Anterior cingulate cortex (tissue), 58 donors: ENCODE measurements around the gene PAWR.
"Not testable (repeated sequence)": the region's sequence is repeated elsewhere in the genome, so short reads cannot be mapped to it uniquely, and the experiment has no call there.

Experiments used
- DNase-seq, 58 donors: peaks; one replicate each; lab custom pipeline; 2025; lab: John Stamatoyannopoulos, UW

The PAWR gene

DNA sequence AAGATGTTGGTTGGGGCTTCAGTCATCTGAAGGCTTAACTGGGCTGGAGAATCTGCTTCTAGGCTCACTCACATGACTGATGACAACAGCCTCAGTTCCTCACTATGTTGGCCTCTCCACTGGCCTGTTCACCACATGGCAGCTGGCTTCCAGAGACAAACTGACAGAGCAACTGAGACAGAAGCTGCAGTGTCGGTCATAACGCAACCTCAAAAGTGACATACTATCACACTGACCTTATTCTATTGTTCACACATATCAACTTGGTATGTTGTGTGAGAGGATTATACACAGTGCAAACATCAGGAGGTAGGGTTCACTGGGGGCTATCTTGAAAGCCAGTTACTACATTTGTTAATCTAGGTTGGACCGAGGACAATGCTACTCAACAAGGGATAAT is 92.9 kb downstream of the PAWR start:
- DNase-seq: no peak

DNA sequence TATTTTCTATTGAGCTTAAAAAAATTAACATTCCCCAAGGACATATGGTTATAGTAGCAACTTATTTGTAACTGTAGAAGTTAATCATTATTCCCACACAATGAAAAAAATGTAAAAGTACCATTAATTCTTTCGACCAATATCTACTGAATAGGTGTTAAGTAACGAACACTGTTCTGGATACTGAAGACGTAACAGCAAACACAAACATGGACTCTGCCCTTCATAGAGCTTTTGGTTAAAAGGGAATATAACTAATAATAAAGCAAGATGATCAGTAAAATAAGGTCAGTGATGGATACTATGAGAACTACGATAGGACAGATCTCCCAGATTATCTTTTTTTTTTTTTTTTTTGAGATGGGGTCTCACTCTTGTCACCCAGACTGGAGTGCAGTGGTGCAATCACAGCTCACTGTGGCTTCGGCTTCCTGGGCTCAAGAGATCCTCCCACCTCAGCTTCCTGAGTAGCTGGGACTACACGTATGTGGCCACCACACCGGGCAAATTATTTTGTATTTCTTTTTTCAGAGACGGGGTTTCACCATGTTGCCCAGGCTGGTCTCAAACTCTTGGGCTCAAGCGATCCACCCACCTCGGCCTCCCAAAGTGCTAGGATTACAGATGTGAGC is 93.9 kb downstream of the PAWR start:
- DNase-seq: no peak

GRCh38 chr12:79595273-79595672 is 95.5 kb downstream of the PAWR start:
- no peak for DNase-seq

GRCh38 chr12:79592865-79593264 is 97.9 kb downstream of the PAWR start:
- no peak for DNase-seq

GRCh38 chr12:79591988-79592387 is 98.8 kb downstream of the PAWR start:
- DNase-seq: no peak

DNA sequence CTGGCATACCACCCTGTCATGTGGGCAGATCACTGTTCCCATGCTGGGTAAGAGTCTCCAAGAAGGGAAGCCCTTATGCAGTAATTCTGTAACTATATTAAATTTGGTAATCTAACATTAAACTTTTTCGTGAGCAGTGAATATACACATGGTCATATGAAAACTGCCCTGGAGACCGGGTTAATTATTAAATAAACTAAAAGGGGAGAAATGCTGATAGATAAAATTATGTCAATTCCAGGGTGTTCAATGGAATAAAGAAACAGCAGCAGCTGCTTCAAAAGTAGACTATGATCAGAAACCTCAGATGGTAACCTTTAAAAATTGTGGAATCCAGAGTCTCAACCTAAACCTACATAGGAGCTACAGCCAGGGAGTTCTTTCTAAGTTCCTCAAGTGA is 100.0 kb downstream of the PAWR start:
- no peak for DNase-seq

DNA sequence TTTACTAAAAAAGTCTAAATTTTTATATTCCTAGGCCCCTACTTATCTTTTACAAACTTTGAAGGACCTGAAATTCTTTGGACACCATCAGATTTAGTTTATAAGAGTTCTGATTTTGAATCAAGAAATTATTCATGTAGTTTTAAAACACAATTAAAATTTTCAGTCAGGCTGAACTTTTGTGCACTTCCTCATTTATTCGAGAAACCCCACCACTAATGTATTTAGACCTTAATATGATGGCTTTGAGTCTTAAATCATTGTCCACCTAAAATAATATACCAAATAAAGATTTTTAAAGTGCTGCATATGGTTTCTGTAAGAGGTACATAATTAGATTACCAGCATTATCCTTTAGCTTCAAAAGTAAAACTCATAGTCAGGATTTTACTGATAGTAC is 103.4 kb downstream of the PAWR start:
- no peak for DNase-seq

DNA sequence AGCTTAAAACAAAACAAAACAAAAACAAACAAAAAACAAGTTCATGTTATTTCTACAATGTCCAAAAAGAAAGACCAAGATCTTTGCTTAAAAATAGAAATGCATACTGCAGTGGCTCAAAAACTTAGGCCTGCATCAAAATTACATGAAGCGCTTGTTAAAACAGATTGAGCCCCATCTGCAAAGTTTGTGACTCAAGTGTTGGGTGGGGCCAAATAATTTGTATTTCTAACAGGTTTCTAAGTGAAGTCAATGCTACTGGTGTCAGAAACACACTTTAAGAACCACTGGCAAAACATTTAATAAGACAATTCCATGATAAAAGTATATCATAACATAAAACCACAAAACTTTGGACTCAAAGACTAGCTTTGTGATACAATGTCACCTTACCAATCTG is 105.6 kb downstream of the PAWR start:
- no peak for DNase-seq

GRCh38 chr12:79573820-79574219 is 116.9 kb downstream of the PAWR start:
- no peak for DNase-seq

- DNase-seq: no peak
Measured at GRCh38 chr12:79569679-79570078, 121.1 kb downstream of the PAWR start.

- DNase-seq: no peak
Measured at GRCh38 chr12:79567175-79567563, 123.6 kb downstream of the PAWR start.

DNA sequence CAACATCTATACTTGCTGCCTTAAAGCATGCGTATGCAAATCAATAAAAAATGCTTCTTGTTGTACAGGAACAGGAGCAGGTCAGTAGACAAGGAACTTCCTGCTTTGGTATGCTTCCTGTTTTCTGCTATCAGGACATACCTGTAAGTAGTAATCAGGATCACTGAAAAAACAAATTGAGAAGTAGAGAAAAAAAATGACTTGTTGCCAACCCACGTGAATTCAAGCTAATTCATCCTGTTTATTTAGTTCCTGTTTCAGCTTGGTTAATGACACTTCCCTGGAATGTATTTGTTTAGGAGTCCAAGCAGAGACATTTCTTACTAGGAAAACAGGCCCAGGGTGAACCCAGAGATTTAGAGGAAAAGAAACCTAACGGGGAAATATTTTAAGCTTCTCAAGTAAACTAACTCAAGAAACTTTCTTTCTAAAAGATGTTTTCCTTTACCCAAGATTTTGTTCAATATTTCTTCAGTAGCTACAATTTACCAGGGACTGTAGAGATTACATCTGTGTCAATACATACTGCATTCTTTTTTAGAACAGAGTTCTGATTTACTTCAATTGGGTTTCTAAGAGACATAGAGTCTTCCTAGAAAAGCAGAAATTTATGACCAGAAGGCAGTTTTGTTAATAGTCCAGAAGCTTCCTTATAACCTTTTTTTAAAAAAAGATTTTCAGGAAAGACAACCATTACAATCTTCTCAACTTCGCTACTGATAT is 124.2 kb downstream of the PAWR start:
- no peak for DNase-seq

DNA sequence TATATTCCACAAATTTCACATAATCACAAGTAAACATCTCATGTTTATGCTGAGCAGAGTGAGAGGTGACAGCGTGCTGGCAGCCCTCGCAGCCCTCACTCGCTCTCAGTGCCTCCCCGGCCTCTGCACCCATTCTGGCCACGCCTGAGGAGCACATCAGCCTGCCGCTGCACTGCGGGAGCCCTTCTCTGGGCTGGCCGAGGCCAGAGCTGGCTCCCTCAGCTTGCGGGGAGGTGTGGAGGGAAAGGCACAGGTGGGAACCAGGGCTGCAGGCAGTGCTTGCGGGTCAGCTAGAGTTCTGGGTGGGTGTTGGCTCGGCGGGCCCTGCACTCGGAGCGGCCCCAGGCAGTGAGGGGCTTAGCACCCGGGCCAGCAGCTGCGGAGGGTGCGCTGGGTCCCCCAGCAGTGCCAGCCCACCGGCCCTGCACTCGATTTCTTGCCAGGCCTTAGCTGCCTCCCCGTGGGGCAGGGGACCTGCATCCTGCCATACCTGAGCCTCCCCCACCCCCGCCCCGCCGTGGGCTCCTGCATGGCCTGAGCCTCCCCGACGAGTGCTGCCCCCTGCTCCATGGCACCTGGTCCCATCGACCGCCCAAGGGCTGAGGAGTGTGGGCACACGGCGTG is 125.9 kb downstream of the PAWR start:
- not testable (repeated sequence) for DNase-seq

DNA sequence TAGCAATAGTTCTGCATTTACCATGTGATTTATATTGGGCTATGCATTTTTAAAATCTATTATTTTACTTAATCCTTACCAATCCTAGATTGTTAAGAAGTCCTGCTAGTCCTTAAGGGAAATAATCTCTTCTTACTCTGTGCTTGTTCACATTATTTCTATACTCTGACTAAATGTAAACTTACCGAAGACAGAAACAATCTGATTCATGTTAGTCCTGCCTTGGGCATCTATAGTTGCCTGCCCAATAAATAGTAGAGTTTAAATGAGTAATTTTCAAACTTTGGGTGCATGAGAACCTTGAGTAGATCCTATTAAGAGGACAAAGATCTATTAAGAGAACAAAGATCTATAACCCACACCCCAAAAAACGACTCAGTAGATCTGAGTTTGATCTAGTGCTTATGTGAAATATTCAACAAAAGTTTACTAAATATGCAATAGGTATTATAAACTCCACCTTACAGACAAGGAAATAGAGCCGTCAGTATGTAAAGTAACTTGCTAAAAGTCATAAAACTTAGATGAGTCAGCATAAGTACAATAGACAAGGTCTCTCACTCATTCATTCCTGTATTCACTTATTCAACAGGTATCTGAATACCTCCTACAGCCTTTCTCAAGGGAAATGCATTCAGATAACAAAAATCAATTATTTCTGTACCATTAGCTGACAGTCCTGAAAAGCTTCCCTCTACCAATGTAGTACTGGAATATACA is 127.6 kb downstream of the PAWR start:
- DNase-seq: no peak

DNA sequence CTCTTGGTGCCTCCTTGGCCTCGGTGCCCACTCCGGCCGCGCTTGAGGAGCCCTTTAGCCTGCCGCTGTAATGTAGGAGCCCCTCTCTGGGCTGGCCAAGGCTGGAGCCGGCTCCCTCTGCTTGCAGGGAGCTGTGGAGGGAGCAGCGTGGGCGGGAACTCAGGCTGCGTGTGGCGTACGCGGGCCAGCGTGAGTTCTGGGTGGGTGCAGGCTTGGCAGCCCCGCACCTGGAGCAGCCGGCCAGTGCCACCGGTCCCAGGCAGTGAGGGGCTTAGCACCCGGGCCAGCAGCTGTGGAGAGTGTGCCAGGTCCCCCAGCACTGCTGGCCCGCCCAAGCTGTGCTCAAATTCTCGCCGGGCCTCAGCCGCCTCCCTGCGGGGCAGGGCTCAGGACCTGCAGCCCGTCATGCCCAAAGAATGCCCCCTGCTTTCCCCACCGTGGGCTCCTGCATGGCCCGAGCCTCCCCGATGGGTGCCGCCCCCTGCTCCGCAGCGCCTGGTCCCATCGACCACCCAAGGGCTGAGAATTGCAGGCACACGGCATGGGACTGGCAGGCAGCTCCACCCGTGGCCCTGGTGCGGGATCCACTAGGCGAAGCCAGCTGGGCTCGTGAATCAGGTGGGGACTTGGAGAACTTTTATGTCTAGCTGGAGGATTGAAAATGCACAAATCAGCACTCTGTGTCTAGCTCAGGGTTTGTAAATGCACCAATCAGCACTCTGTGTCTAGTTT is 129.2 kb downstream of the PAWR start:
- DNase-seq: no peak

GRCh38 chr12:79560225-79560889 is 130.4 kb downstream of the PAWR start:
- DNase-seq: no peak

GRCh38 chr12:79559591-79559990 is 131.2 kb downstream of the PAWR start:
- no peak for DNase-seq

DNA sequence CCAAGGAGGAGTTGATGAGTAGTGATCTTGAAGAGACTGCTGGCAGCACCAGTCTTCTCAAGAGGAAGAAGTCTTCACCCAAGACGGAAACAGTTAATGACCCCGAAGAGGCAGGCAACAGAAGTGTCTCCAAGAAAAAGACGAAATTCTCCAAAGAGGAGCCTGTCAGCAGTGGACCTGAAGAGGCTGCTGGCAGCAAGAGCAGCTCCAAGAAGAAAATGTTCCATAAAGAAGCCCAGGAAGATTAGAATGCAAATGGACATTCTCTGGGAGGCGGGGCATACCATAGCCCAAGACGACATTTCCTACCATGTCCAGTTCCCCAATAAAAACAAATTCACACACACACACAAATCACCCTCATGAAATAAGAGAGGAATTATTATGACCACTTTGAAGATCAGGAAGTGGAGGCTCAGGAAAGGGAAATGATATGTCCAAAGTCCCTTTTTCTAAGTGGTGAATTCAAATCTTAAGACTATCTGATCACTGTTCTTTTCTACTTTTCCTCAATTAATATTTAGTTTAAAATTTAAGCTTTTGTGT is 131.8 kb downstream of the PAWR start:
- DNase-seq: no peak

GRCh38 chr12:79557690-79558315 is 133.0 kb downstream of the PAWR start:
- no peak for DNase-seq
